ENCODE data around the gene TRAPPC3.

Gene TRAPPC3

DNA sequence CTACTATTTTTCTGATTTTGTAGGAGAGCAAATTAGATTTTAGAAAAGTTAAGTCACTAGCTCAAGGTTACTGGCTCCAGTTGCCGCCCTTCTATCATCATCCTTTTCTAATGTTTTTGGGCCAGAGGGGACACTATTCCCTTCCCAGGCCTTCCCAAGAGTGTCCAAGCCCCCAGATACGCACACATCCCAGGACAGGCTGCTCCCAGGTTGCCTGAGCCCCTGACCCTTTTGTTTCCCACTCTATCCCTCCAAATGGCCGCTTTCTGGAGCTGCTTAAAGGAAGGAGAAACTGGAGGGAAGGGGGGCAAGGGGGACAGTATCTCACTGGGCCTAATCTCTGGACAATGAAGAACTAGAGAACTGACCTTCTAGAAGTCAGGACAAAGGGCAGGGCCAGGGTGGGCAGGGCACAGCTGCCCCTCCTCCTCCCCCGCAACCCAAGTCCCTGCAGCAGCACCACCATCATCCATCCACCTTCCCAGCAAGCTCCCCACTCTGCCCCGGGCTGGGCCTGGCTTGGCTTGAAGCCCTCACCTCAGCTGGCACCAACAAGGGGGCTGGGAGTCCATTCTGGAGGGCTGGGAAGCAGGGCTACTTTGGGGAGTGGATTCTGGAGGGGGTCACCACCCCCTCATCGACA is 5.6 kb upstream of the TRAPPC3 start:
- no peak for DNase-seq (ENCODE audit: insufficient read length, low spot score)
- TF ChIP-seq, protein P1, sequence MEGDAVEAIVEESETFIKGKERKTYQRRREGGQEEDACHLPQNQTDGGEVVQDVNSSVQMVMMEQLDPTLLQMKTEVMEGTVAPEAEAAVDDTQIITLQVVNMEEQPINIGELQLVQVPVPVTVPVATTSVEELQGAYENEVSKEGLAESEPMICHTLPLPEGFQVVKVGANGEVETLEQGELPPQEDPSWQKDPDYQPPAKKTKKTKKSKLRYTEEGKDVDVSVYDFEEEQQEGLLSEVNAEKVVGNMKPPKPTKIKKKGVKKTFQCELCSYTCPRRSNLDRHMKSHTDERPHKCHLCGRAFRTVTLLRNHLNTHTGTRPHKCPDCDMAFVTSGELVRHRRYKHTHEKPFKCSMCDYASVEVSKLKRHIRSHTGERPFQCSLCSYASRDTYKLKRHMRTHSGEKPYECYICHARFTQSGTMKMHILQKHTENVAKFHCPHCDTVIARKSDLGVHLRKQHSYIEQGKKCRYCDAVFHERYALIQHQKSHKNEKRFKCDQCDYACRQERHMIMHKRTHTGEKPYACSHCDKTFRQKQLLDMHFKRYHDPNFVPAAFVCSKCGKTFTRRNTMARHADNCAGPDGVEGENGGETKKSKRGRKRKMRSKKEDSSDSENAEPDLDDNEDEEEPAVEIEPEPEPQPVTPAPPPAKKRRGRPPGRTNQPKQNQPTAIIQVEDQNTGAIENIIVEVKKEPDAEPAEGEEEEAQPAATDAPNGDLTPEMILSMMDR (IDR thresholded peaks at IDR 0.05; ENCODE audit: insufficient read depth, missing control alignments) = no peak
- FAIRE-seq = no peak

DNA sequence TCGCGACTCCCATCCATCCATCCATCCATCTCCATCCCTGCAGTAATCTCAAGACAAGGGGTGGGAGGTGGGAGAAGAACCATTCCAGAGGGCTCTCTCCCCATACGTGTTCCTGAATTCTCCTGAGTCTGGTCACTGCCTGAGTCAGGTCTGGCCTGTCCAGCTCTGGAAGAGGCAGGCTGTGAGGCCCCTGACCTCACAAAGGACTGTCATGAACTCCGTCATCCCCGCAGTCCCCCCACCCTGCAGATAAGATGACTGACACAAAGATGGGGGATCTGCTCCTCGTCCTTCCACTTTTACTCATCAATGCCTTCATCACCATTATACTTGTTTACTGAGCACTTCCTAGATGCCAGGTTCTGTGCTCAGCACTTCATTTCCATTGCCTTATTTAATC is 5.0 kb upstream of the TRAPPC3 start:
- DNase-seq (ENCODE audit: insufficient read length, low spot score) (no peak), FAIRE-seq (no peak)
- TF ChIP-seq, protein P1 (IDR thresholded peaks at IDR 0.05; ENCODE audit: insufficient read depth, missing control alignments) = no peak

DNA sequence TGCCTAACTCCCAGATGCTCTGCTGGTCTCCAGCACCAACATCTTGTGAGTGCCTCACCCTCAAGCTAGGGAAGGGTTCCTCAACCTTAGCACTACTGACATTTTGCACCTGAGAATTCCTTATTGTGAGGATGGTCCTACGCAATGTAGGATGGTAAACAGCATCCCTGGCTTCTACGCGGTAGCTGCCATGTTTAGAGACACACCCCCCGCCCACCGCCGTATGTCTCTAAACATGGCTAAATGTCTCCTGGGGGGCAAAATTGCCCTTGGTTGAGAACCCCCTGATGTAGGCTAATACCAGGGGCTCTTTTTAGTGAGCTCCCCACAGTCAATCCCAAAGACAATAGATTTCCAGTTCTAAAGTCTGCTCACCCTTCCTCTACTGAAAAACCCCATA is 4.2 kb upstream of the TRAPPC3 start:
- TF ChIP-seq, protein P1 (IDR thresholded peaks at IDR 0.05; ENCODE audit: insufficient read depth, missing control alignments) = no peak
- DNase-seq (ENCODE audit: insufficient read length, low spot score) = no peak
- no peak for FAIRE-seq

DNA sequence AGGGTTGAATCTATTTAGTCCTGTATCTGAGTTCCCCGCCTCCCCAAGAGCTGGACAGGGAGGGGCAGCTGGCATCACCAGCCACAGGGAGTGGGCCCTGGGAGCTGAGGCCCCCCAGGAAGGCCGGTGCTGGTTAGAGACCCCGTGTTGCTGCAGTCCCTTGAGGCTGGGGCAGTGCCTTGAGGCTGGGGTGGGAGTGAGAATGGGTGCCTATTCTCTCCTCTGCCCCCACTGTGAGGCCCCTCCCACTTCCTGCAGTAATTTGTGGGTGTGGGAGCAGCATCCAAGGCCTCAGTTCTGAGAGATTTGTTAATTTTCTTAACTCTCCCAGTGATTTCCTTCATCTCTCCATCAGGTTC is 2.5 kb upstream of the TRAPPC3 start:
- TF ChIP-seq, protein P1 (IDR thresholded peaks at IDR 0.05; ENCODE audit: insufficient read depth, missing control alignments) = no peak
- no peak for DNase-seq (ENCODE audit: insufficient read length, low spot score)
- no peak for FAIRE-seq

DNA sequence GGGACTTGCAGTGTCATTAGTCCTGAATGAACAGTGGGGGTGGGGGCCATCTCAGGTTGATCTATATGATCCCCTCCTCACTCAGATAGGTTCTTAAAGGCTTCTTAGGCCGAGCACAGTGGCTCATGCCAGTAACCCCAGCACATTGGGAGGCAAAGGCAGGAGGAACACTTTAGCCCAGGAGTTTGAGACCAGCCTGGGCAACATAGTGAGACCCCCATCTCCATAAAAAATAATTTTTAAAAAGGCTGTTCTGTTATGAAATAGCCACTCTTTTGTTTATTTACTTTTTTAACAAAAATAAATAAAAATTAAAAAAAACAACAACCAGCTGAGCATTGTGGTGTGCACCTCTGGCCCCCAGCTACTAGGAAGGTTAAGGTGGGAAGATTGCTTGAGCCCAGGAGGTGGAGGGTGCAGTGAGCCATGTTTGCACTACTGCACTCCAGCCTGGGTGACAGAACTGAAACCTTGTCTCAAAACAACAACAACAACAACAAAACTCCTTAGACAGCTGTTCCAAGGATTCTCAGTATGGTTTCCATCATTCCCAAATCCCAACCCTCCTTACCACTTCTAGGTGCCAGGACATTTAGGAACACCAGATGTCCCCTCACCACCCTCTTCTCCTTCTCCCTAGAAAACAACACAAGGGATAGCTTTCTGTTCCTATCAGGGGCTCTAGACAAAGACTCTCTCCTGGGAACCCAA is 2.0 kb upstream of the TRAPPC3 start:
- no peak for DNase-seq (ENCODE audit: insufficient read length, low spot score)
- TF ChIP-seq, protein P1 (IDR thresholded peaks at IDR 0.05; ENCODE audit: insufficient read depth, missing control alignments) = no peak
- FAIRE-seq = no peak

DNA sequence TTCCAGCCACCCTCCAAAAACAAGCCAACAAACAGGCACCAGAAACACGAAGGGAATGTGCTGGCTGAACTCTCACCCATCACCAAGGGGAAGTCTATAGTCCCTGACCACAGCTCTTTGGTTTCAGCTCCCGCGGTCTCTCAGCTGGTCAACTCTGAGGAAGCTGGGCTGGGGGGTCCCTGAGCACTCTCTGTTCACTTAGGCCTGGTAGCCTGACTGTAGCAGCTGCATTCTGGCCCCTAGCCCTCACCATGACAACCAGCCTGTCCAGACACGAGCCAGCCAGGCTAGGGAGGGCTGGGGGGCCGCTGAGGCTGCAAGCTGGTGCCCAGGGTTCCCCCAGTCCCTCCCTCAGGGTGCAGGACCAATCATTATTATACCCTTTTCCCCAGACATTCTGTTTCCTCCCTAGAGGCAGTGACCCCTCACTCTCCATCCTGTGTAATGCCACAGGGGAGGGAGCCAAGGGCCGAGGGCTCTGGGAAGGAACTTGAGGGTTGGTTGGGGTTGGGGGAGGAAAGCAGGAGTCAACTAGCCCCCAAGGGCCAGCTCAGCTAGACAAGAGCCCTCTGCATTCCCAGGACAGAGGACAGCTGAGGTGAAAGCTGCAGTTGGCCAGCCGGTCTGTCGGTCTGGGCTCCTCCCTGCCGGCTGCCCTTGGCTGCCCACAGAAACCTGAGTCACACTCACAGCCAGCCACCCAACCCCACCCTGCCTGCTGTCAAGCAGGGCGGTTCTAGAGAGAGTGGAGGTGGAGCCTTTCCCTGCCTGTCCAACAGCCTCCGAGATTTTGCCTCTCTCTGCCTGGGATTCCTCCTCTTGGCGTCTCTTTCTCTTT is 1.2 kb upstream of the TRAPPC3 start:
- FAIRE-seq = no peak
- TF ChIP-seq, protein P1 (IDR thresholded peaks at IDR 0.05; ENCODE audit: insufficient read depth, missing control alignments) = no peak
- DNase-seq (ENCODE audit: insufficient read length, low spot score) = no peak
